ENCODE results near the gene NBPF3.
"Not testable (repeated sequence)": the region's sequence is repeated elsewhere in the genome, so short reads cannot be mapped to it uniquely, and the experiment has no call there.

The NBPF3 gene

DNA sequence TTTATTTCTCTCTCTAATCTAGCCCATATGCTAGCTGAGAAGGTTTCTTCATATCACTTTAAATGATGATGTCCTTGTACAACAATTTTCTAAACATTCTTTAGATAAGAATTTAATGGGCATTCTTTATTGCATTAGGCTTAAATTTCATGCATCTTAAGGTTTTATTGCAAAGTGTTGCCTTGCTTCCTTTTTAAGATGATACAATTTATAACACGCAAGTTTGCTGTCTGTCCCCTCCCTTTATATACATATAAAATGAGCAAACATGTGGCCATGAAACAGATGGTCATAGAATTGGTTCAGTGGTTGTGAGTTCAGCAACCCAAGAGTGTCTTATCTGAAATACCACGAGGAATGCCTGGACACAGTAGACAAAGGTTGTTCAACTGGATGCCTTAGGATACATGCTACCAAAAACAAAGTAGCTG is 12.1 kb downstream of the NBPF3 start:
- no peaks in the 10 kb centered on the region for H4K20me1 ChIP-seq (ENCODE audit: control insufficient read depth, insufficient read depth, low read depth, low read length)
- no peaks in the 10 kb centered on the region for H3F3A ChIP-seq (ENCODE audit: control insufficient read depth, insufficient read depth)
- H3K4me2 ChIP-seq (ENCODE audit: low read length): no peak overlapping the region
- TF ChIP-seq, protein P1, sequence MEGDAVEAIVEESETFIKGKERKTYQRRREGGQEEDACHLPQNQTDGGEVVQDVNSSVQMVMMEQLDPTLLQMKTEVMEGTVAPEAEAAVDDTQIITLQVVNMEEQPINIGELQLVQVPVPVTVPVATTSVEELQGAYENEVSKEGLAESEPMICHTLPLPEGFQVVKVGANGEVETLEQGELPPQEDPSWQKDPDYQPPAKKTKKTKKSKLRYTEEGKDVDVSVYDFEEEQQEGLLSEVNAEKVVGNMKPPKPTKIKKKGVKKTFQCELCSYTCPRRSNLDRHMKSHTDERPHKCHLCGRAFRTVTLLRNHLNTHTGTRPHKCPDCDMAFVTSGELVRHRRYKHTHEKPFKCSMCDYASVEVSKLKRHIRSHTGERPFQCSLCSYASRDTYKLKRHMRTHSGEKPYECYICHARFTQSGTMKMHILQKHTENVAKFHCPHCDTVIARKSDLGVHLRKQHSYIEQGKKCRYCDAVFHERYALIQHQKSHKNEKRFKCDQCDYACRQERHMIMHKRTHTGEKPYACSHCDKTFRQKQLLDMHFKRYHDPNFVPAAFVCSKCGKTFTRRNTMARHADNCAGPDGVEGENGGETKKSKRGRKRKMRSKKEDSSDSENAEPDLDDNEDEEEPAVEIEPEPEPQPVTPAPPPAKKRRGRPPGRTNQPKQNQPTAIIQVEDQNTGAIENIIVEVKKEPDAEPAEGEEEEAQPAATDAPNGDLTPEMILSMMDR (IDR thresholded peaks at IDR 0.05; ENCODE audit: low read depth, low read length, poor library complexity, severe bottlenecking): no peak
- no peak for TF ChIP-seq EZH2phosphoT487 (IDR thresholded peaks at IDR 0.05; ENCODE audit: borderline replicate concordance, low read length)
- no peaks in the 10 kb centered on the region for H3K36me3 ChIP-seq (ENCODE audit: control insufficient read depth, low read length)
- H3K9me2 ChIP-seq (replicated peaks; ENCODE audit: control insufficient read depth, low read length): no peaks in the 10 kb centered on the region
- no peaks in the 10 kb centered on the region for H3K9me3 ChIP-seq (ENCODE audit: control insufficient read depth, insufficient read depth, low read length)
- no peaks in the 10 kb centered on the region for H3K79me2 ChIP-seq (ENCODE audit: control insufficient read depth, low read length)
- no peak overlapping the region for H3K4me3 ChIP-seq (ENCODE audit: low read length)
- H3K27ac ChIP-seq (ENCODE audit: low read depth, low read length): no peak overlapping the region
- H3K27me3 ChIP-seq (ENCODE audit: control insufficient read depth, low read length): no peaks in the 10 kb centered on the region
- H3K4me1 ChIP-seq (ENCODE audit: control insufficient read depth, low read length): no peaks in the 10 kb centered on the region

DNA sequence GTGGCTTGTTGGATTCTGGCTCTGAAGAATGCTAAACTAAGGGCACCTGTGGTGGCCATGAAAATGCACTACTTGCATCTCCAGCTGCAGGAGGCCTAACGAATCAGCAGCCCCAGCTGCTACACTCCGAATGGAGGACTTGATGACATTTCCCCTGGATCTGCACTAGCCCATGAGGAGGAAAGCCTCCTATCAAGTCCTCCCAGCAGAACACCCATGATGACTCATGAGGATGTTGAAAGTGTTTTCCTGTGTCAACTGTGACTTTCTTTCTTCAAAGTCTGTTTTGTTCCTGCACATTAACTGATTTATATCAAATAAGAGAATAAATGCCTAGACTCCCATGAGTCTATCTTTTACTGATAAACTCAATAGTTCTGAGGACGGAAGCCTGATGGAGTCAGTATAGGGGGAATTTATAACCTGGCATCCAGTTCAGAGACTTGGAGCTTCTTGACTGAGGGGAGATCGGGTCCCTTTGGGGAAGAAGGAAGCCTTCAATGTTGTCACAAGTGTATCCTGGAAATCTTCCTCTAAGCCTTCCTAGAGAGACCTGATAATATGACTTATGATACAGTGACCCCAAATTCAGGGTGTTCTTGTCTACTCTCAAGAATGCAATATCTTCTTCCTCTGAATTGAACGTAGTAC is 14.2 kb downstream of the NBPF3 start:
- not testable (repeated sequence) for H3K9me2 ChIP-seq (replicated peaks; ENCODE audit: control insufficient read depth, low read length); H3K27me3 ChIP-seq (ENCODE audit: control insufficient read depth, low read length); H3K9me3 ChIP-seq (ENCODE audit: control insufficient read depth, insufficient read depth, low read length); H3K4me1 ChIP-seq (ENCODE audit: control insufficient read depth, low read length); H3K27ac ChIP-seq (ENCODE audit: low read depth, low read length); H3K79me2 ChIP-seq (ENCODE audit: control insufficient read depth, low read length); H4K20me1 ChIP-seq (ENCODE audit: control insufficient read depth, insufficient read depth, low read depth, low read length); H3K4me2 ChIP-seq (ENCODE audit: low read length); H3K36me3 ChIP-seq (ENCODE audit: control insufficient read depth, low read length); H3K4me3 ChIP-seq (ENCODE audit: low read length); H3F3A ChIP-seq (ENCODE audit: control insufficient read depth, insufficient read depth)

DNA sequence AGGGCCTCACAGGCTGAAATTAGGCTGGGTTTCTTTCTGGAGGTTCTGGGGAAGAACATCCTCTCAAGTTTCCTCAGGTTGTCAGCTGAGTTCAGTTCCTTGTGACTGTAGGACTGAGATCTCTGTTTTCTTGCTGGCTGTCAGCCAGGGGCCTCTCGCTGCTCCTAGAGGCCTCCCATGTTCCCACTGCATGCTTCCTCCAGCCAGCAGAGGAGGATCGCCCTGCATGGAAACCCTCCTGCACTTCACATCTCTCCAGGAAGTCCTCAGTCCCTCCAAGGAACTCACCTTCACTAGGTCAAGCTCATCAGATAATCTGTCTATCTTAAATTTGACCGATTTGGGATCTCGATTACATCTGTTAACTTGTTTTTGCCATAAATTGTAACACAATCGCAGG is 15.0 kb downstream of the NBPF3 start:
- H3F3A ChIP-seq (ENCODE audit: control insufficient read depth, insufficient read depth); H3K36me3 ChIP-seq (ENCODE audit: control insufficient read depth, low read length); H3K4me1 ChIP-seq (ENCODE audit: control insufficient read depth, low read length); H3K27ac ChIP-seq (ENCODE audit: low read depth, low read length); H3K27me3 ChIP-seq (ENCODE audit: control insufficient read depth, low read length); H3K4me2 ChIP-seq (ENCODE audit: low read length); H4K20me1 ChIP-seq (ENCODE audit: control insufficient read depth, insufficient read depth, low read depth, low read length); H3K79me2 ChIP-seq (ENCODE audit: control insufficient read depth, low read length); H3K9me2 ChIP-seq (replicated peaks; ENCODE audit: control insufficient read depth, low read length); H3K4me3 ChIP-seq (ENCODE audit: low read length); H3K9me3 ChIP-seq (ENCODE audit: control insufficient read depth, insufficient read depth, low read length): not testable (repeated sequence)

DNA sequence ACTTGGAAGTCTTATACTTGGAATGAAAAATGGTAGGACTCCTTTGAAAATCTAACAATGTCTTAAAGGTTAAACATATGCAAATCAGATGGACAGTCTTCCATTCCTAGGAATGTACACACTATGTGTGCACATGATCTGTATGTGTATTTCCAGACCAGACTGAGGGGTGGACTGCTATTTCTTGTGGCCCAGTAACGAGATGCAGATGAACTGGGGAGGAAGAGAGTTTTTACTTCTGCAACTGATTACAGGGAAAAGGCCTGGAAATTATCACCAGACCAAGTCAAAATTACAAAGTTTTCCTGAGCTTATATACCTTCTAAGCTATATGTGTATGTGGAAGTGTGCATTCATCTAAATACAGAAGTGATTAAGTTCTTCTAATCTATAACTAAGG is 17.7 kb downstream of the NBPF3 start:
- H4K20me1 ChIP-seq (ENCODE audit: control insufficient read depth, insufficient read depth, low read depth, low read length): no peaks in the 10 kb centered on the region
- H3K27ac ChIP-seq (ENCODE audit: low read depth, low read length): no peak overlapping the region
- TF ChIP-seq EZH2phosphoT487 (IDR thresholded peaks at IDR 0.05; ENCODE audit: borderline replicate concordance, low read length): no peak
- TF ChIP-seq, protein P1 (IDR thresholded peaks at IDR 0.05; ENCODE audit: low read depth, low read length, poor library complexity, severe bottlenecking): no peak
- no peak overlapping the region for H3K4me2 ChIP-seq (ENCODE audit: low read length)
- 0 out of 2 replicates have a peak, but pooled peaks cover 3% of the 10 kb centered on the region for H3F3A ChIP-seq (ENCODE audit: control insufficient read depth, insufficient read depth)
- no peaks in the 10 kb centered on the region for H3K9me3 ChIP-seq (ENCODE audit: control insufficient read depth, insufficient read depth, low read length)
- no peaks in the 10 kb centered on the region for H3K36me3 ChIP-seq (ENCODE audit: control insufficient read depth, low read length)
- no peaks in the 10 kb centered on the region for H3K9me2 ChIP-seq (replicated peaks; ENCODE audit: control insufficient read depth, low read length)
- no peaks in the 10 kb centered on the region for H3K79me2 ChIP-seq (ENCODE audit: control insufficient read depth, low read length)
- no peaks in the 10 kb centered on the region for H3K27me3 ChIP-seq (ENCODE audit: control insufficient read depth, low read length)
- H3K4me1 ChIP-seq (ENCODE audit: control insufficient read depth, low read length): no peaks in the 10 kb centered on the region
- no peak overlapping the region for H3K4me3 ChIP-seq (ENCODE audit: low read length)

DNA sequence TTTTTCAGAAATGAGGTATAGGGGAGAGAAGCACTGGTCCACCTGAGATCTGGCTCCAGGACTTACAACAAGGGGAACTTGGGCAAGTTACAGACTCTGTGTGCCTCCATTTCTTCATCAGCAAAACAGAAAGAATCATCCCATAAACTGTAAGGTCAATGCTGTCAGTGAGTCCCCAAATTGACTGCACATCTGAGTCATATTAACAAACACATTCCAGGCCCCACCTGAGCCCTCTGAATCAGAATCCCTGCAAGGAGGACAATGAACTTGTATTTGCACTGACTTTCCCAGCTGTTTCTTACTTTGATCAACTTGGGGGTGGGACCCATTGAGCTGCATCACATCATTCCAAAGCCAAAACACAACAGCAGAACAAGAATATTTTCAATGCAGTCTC is 25.2 kb downstream of the NBPF3 start:
- not testable (repeated sequence) for H4K20me1 ChIP-seq (ENCODE audit: control insufficient read depth, insufficient read depth, low read depth, low read length); H3K4me3 ChIP-seq (ENCODE audit: low read length); H3K4me1 ChIP-seq (ENCODE audit: control insufficient read depth, low read length); H3K9me2 ChIP-seq (replicated peaks; ENCODE audit: control insufficient read depth, low read length); H3F3A ChIP-seq (ENCODE audit: control insufficient read depth, insufficient read depth); H3K79me2 ChIP-seq (ENCODE audit: control insufficient read depth, low read length); H3K4me2 ChIP-seq (ENCODE audit: low read length); H3K27me3 ChIP-seq (ENCODE audit: control insufficient read depth, low read length); H3K27ac ChIP-seq (ENCODE audit: low read depth, low read length); H3K36me3 ChIP-seq (ENCODE audit: control insufficient read depth, low read length); H3K9me3 ChIP-seq (ENCODE audit: control insufficient read depth, insufficient read depth, low read length)

DNA sequence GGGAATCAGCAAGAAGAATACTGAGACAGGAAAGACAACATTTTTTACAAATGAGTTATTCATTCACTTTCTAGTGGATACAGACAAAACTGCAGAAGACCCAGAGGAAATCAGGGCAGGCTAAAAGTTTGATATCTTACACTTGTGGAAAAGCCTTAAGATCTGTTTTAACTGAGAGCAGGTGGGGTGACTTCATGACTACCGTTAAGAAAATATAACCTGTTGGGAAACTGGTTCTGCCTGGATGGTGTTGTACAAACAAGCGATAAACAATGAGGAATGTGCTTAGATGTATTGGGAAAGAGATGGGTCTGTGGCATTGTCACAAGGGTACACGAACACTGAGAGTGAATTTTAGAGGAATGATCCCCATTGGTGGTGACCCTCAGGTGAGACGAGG is 28.0 kb downstream of the NBPF3 start:
- not testable (repeated sequence) for H3K4me2 ChIP-seq (ENCODE audit: low read length); H3K9me2 ChIP-seq (replicated peaks; ENCODE audit: control insufficient read depth, low read length); H3F3A ChIP-seq (ENCODE audit: control insufficient read depth, insufficient read depth)

More for the DNA sequence above, 28.0 kb downstream of the NBPF3 start:
- H3K9me3 ChIP-seq (ENCODE audit: control insufficient read depth, insufficient read depth, low read length); H3K79me2 ChIP-seq (ENCODE audit: control insufficient read depth, low read length); H4K20me1 ChIP-seq (ENCODE audit: control insufficient read depth, insufficient read depth, low read depth, low read length); H3K36me3 ChIP-seq (ENCODE audit: control insufficient read depth, low read length); H3K4me3 ChIP-seq (ENCODE audit: low read length); H3K27ac ChIP-seq (ENCODE audit: low read depth, low read length); H3K4me1 ChIP-seq (ENCODE audit: control insufficient read depth, low read length); H3K27me3 ChIP-seq (ENCODE audit: control insufficient read depth, low read length): not testable (repeated sequence)

Measured in DOHH2 (cell line).